MV-4-11 (cell line): Measurements from ENCODE around the gene CD109.
"Not testable (repeated sequence)": the region's sequence is repeated elsewhere in the genome, so short reads cannot be mapped to it uniquely, and the experiment has no call there.

Experiments
- DNase-seq: peaks from one replicate; lab custom pipeline; 2025; lab: John Stamatoyannopoulos, UW

Gene CD109

GRCh38 chr6:73695619-73696421 is at the start of gene CD109:
CD109 (plus strand) TSS chr6:73696203; CDS start chr6:73696216, 13 bp downstream.
- peak; percentile 49 for DNase-seq

- no peak for DNase-seq
Measured at GRCh38 chr6:73648166-73648565, 47.8 kb upstream of the CD109 start.

- no peak for DNase-seq
Measured at GRCh38 chr6:73649783-73650182, 46.2 kb upstream of the CD109 start.

GRCh38 chr6:73652637-73653570 is 43.1 kb upstream of the CD109 start:
- peak; percentile 67 for DNase-seq

- DNase-seq = peak; percentile 97
Measured at GRCh38 chr6:73653571-73654424, 42.2 kb upstream of the CD109 start, which contains the start of gene SLC17A5. SLC17A5 (minus strand) TSS chr6:73653992; CDS start chr6:73653886, 106 bp downstream.

GRCh38 chr6:73655341-73655917 is 40.6 kb upstream of the CD109 start:
- no peak for DNase-seq

GRCh38 chr6:73656531-73657145 is 39.4 kb upstream of the CD109 start:
- DNase-seq = no peak

- DNase-seq = no peak
Measured at GRCh38 chr6:73657201-73657600, 38.8 kb upstream of the CD109 start.

GRCh38 chr6:73664701-73665100 is 31.3 kb upstream of the CD109 start:
- no peak for DNase-seq

- DNase-seq = no peak
Measured at GRCh38 chr6:73665686-73666319, 30.2 kb upstream of the CD109 start.

- DNase-seq = no peak
Measured at GRCh38 chr6:73666393-73666792, 29.6 kb upstream of the CD109 start.

- no peak for DNase-seq
Measured at GRCh38 chr6:73667798-73668197, 28.2 kb upstream of the CD109 start.

- no peak for DNase-seq
Measured at GRCh38 chr6:73669005-73669404, 27.0 kb upstream of the CD109 start.

- DNase-seq = peak; percentile 50
Measured at GRCh38 chr6:73671911-73672685, 23.9 kb upstream of the CD109 start.

GRCh38 chr6:73675466-73676098 is 20.4 kb upstream of the CD109 start:
- DNase-seq = peak; percentile 57

- DNase-seq = peak; percentile 59
Measured at GRCh38 chr6:73679009-73679408, 17.0 kb upstream of the CD109 start.

GRCh38 chr6:73679846-73680245 is 16.2 kb upstream of the CD109 start:
- not testable (repeated sequence) for DNase-seq

GRCh38 chr6:73680289-73680918 is 15.6 kb upstream of the CD109 start:
- no peak for DNase-seq

- DNase-seq = not testable (repeated sequence)
Measured at GRCh38 chr6:73683574-73683973, 12.4 kb upstream of the CD109 start.
